Stimulated activated naive B cell treated with anti-CD40 and anti-IgM and Interleukin-4, amounts not matched to agents 10 μg/mL and 1 μg/mL and 100 μg/mL, for 72 hours (primary cell): ENCODE data around the gene RRAGC.

Experiments
- ATAC-seq, 2 donors: fragments of 150-1000 bp; cut with Tn5 transposase; replicated peaks; 2 replicates each; pipeline ENCODE4 v1.10.0; 2021; ENCODE audit warnings: moderate library complexity in 1 of 2
- DNase-seq: peaks from one replicate; pipeline ENCODE4 v3.0.0; 2021
- H3K27ac Mint-ChIP-seq: one replicate; pipeline ENCODE4 v1.8.0; 2022; ENCODE audit warnings: mild to moderate bottlenecking, mixed read lengths
- H3K27me3 Mint-ChIP-seq, 2 donors: one replicate each; pipeline ENCODE4 v1.8.0; 2022; ENCODE audit warnings: mixed read lengths in 2 of 2
- H3K36me3 Mint-ChIP-seq, 2 donors: one replicate each; pipeline ENCODE4 v1.8.0; 2022; ENCODE audit warnings: mixed read lengths in 2 of 2, mild to moderate bottlenecking in 1 of 2
- H3K4me1 Mint-ChIP-seq, 2 donors: one replicate each; pipeline ENCODE4 v1.8.0; 2022; ENCODE audit warnings: mixed read lengths in 2 of 2, mild to moderate bottlenecking in 1 of 2
- H3K4me3 Mint-ChIP-seq, 2 donors: one replicate each; pipeline ENCODE4 v1.8.0; 2022; ENCODE audit warnings: mild to moderate bottlenecking in 2 of 2, mixed read lengths in 2 of 2, moderate library complexity in 1 of 2
- H3K9me3 Mint-ChIP-seq, 2 donors: one replicate each; pipeline ENCODE4 v1.8.0; 2022; ENCODE audit warnings: mixed read lengths in 2 of 2, mild to moderate bottlenecking in 1 of 2

RRAGC gene

GRCh38 chr1:38859561-38860453, at the start of gene RRAGC:
Gene RRAGC (minus strand): TSS chr1:38859772. CDS start chr1:38859646, 126 bp downstream.
- no peaks in the 10 kb centered on the region for H3K9me3 Mint-ChIP-seq
- peaks cover 33 to 60% of the 10 kb centered on the region in 2 donors for H3K4me1 Mint-ChIP-seq
- peak within 1 kb of the TSS; percentile 98 for H3K27ac Mint-ChIP-seq
- ATAC-seq: peak; percentile 90 to 93
- no peaks in the 10 kb centered on the region for H3K27me3 Mint-ChIP-seq
- H3K36me3 Mint-ChIP-seq: peaks cover 21 to 37% of the 10 kb centered on the region in 2 donors
- DNase-seq: peak; percentile 98
- peak within 1 kb of the TSS; percentile 97 to 98 for H3K4me3 Mint-ChIP-seq

GRCh38 chr1:38908821-38909220, 49.2 kb upstream of the RRAGC start:
- ATAC-seq (no peak), DNase-seq (no peak)
- H3K36me3 Mint-ChIP-seq: peaks cover 4% of the 10 kb centered on the region in 2 donors
- H3K4me3 Mint-ChIP-seq: no peak overlapping the region
- H3K4me1 Mint-ChIP-seq: no peaks in the 10 kb centered on the region
- H3K9me3 Mint-ChIP-seq: peaks cover 0 to 3% of the 10 kb centered on the region in 2 donors
- H3K27me3 Mint-ChIP-seq: no peaks in the 10 kb centered on the region
- H3K27ac Mint-ChIP-seq: no peak overlapping the region

- Mint-ChIP-seq H3K4me3 (no peak overlapping the region), H3K4me1 (no peaks in the 10 kb centered on the region), H3K27me3 (no peaks in the 10 kb centered on the region), H3K9me3 (peaks cover 0 to 3% of the 10 kb centered on the region in 2 donors), H3K36me3 (peaks cover 4% of the 10 kb centered on the region in 2 donors), H3K27ac (no peak overlapping the region)
- ATAC-seq (no peak), DNase-seq (no peak)
Measured at GRCh38 chr1:38905985-38906384, 46.4 kb upstream of the RRAGC start.

GRCh38 chr1:38899560-38899959, 40.0 kb upstream of the RRAGC start:
- Mint-ChIP-seq H3K4me3 (no peak overlapping the region), H3K36me3 (no peaks in the 10 kb centered on the region), H3K9me3 (no peaks in the 10 kb centered on the region), H3K27me3 (no peaks in the 10 kb centered on the region), H3K4me1 (no peaks in the 10 kb centered on the region), H3K27ac (no peak overlapping the region)
- DNase-seq (no peak), ATAC-seq (no peak)

- ATAC-seq: no peak
- no peak overlapping the region for H3K27ac Mint-ChIP-seq
- peaks cover 0 to 2% of the 10 kb centered on the region in 2 donors for H3K36me3 Mint-ChIP-seq
- H3K4me1 Mint-ChIP-seq: no peaks in the 10 kb centered on the region
- no peaks in the 10 kb centered on the region for H3K9me3 Mint-ChIP-seq
- H3K27me3 Mint-ChIP-seq: no peaks in the 10 kb centered on the region
- DNase-seq: no peak
- no peak overlapping the region for H3K4me3 Mint-ChIP-seq
Measured at GRCh38 chr1:38898653-38899230, 39.2 kb upstream of the RRAGC start.

GRCh38 chr1:38896169-38896568, 36.6 kb upstream of the RRAGC start:
- H3K36me3 Mint-ChIP-seq: peaks cover 2 to 5% of the 10 kb centered on the region in 2 donors
- ATAC-seq (no peak), DNase-seq (no peak)
- H3K4me1 Mint-ChIP-seq: no peaks in the 10 kb centered on the region
- H3K4me3 Mint-ChIP-seq: no peak overlapping the region
- H3K27ac Mint-ChIP-seq: no peak overlapping the region
- H3K9me3 Mint-ChIP-seq: no peaks in the 10 kb centered on the region
- H3K27me3 Mint-ChIP-seq: no peaks in the 10 kb centered on the region

GRCh38 chr1:38892976-38893375, 33.4 kb upstream of the RRAGC start:
- H3K9me3 Mint-ChIP-seq: no peaks in the 10 kb centered on the region

GRCh38 chr1:38891753-38892152, 32.2 kb upstream of the RRAGC start:
- Mint-ChIP-seq H3K4me1 (no peaks in the 10 kb centered on the region), H3K27ac (no peak overlapping the region), H3K9me3 (no peaks in the 10 kb centered on the region), H3K27me3 (peaks cover 0 to 4% of the 10 kb centered on the region in 2 donors), H3K4me3 (no peak overlapping the region), H3K36me3 (peaks cover 2 to 5% of the 10 kb centered on the region in 2 donors)
- ATAC-seq: no peak
- DNase-seq: no peak

More at GRCh38 chr1:38892976-38893375, 33.4 kb upstream of the RRAGC start:
- H3K27me3 Mint-ChIP-seq: no peaks in the 10 kb centered on the region
- H3K4me3 Mint-ChIP-seq: no peak overlapping the region
- H3K27ac Mint-ChIP-seq: no peak overlapping the region
- peaks cover 2 to 5% of the 10 kb centered on the region in 2 donors for H3K36me3 Mint-ChIP-seq
- DNase-seq (no peak), ATAC-seq (no peak)
- no peaks in the 10 kb centered on the region for H3K4me1 Mint-ChIP-seq

GRCh38 chr1:38889589-38889988, 30.0 kb upstream of the RRAGC start:
- H3K4me3 Mint-ChIP-seq: no peak overlapping the region
- no peak overlapping the region for H3K27ac Mint-ChIP-seq
- peaks cover 2 to 5% of the 10 kb centered on the region in 2 donors for H3K36me3 Mint-ChIP-seq
- no peaks in the 10 kb centered on the region for H3K9me3 Mint-ChIP-seq
- DNase-seq: no peak
- peaks cover 0 to 4% of the 10 kb centered on the region in 2 donors for H3K27me3 Mint-ChIP-seq
- no peak for ATAC-seq
- H3K4me1 Mint-ChIP-seq: no peaks in the 10 kb centered on the region

GRCh38 chr1:38888423-38889333, 29.1 kb upstream of the RRAGC start:
- H3K4me3 Mint-ChIP-seq: no peak overlapping the region
- DNase-seq (no peak), ATAC-seq (no peak)
- H3K27ac Mint-ChIP-seq: no peak overlapping the region
- H3K36me3 Mint-ChIP-seq: peaks cover 0 to 5% of the 10 kb centered on the region in 2 donors
- no peaks in the 10 kb centered on the region for H3K9me3 Mint-ChIP-seq
- H3K27me3 Mint-ChIP-seq: peaks cover 0 to 4% of the 10 kb centered on the region in 2 donors
- no peaks in the 10 kb centered on the region for H3K4me1 Mint-ChIP-seq

- Mint-ChIP-seq H3K27ac (no peak overlapping the region), H3K27me3 (peaks cover 0 to 4% of the 10 kb centered on the region in 2 donors), H3K9me3 (no peaks in the 10 kb centered on the region), H3K4me3 (no peak overlapping the region), H3K4me1 (no peaks in the 10 kb centered on the region), H3K36me3 (no peaks in the 10 kb centered on the region)
- no peak for ATAC-seq
- DNase-seq: no peak
Measured at GRCh38 chr1:38885092-38885491, 25.5 kb upstream of the RRAGC start.

- Mint-ChIP-seq H3K36me3 (no peaks in the 10 kb centered on the region), H3K4me3 (no peak within 1 kb of the TSS), H3K27ac (no peak within 1 kb of the TSS), H3K9me3 (no peaks in the 10 kb centered on the region), H3K4me1 (no peaks in the 10 kb centered on the region), H3K27me3 (no peaks in the 10 kb centered on the region)
- no peak for DNase-seq
- ATAC-seq: no peak
Measured at GRCh38 chr1:38881487-38881886, 21.9 kb upstream of the RRAGC start, which contains the start of gene GJA9. Gene GJA9 (minus strand): TSS chr1:38881587. CDS start chr1:38876098, 5,489 bp downstream.

GRCh38 chr1:38875811-38876210, 16.2 kb upstream of the RRAGC start:
- no peak overlapping the region for H3K27ac Mint-ChIP-seq

More at GRCh38 chr1:38875811-38876210, 16.2 kb upstream of the RRAGC start:
- Mint-ChIP-seq H3K4me1 (peaks cover 10 to 22% of the 10 kb centered on the region in 2 donors), H3K27me3 (no peaks in the 10 kb centered on the region), H3K9me3 (no peaks in the 10 kb centered on the region), H3K4me3 (no peak overlapping the region), H3K36me3 (peaks cover 3 to 9% of the 10 kb centered on the region in 2 donors)
- DNase-seq (no peak), ATAC-seq (no peak)
